ENCODE data around the gene NTRK1. TPM values are rescaled to one million over a fixed set of nuclear protein-coding genes. Genes with fewer than 3 reads are reported as not detected.

Gene NTRK1
- total and polyA plus RNA-seq, 2 donors (not counting 1 experiment from before 2014, with no cell fraction given): not detected

GRCh38 chr1:156904187-156904959 lies 43.7 kb downstream of the NTRK1 start:
- Histone ChIP-seq H3K79me2 (ENCODE audit: control insufficient read depth, insufficient read depth, low read length) (peaks cover 61% of the 10 kb centered on the region), H3K4me2 (ENCODE audit: extremely low read depth, insufficient read depth, low read length) (no peak overlapping the region), H3K36me3 (ENCODE audit: control insufficient read depth, insufficient read depth, low read length) (peaks cover 28% of the 10 kb centered on the region), H3K4me3 (replicated peaks in 1 of 4; ENCODE audit: control extremely low read depth in 1 of 4, insufficient read depth in 1 of 4, low read depth in 3 of 4, low read length in 4 of 4) (no peak overlapping the region), H3K27ac (ENCODE audit: insufficient read depth, low read length) (peak overlapping the region; percentile 36), H2AFZ (ENCODE audit: low read length) (no peak overlapping the region), H3K27me3 (ENCODE audit: control insufficient read depth, insufficient read depth, low read length) (no peaks in the 10 kb centered on the region), H3K4me1 (ENCODE audit: control insufficient read depth, extremely low read depth, insufficient read depth, low read length) (peaks cover 57% of the 10 kb centered on the region), H3K9ac (ENCODE audit: insufficient read depth, low read length) (no peak overlapping the region), H4K20me1 (ENCODE audit: control insufficient read depth, extremely low read depth, insufficient read depth, low read length) (no peaks in the 10 kb centered on the region), H3K9me3 (ENCODE audit: control insufficient read depth, insufficient read depth, low read depth, low read length) (no peaks in the 10 kb centered on the region)
- TF ChIP-seq, protein P1, sequence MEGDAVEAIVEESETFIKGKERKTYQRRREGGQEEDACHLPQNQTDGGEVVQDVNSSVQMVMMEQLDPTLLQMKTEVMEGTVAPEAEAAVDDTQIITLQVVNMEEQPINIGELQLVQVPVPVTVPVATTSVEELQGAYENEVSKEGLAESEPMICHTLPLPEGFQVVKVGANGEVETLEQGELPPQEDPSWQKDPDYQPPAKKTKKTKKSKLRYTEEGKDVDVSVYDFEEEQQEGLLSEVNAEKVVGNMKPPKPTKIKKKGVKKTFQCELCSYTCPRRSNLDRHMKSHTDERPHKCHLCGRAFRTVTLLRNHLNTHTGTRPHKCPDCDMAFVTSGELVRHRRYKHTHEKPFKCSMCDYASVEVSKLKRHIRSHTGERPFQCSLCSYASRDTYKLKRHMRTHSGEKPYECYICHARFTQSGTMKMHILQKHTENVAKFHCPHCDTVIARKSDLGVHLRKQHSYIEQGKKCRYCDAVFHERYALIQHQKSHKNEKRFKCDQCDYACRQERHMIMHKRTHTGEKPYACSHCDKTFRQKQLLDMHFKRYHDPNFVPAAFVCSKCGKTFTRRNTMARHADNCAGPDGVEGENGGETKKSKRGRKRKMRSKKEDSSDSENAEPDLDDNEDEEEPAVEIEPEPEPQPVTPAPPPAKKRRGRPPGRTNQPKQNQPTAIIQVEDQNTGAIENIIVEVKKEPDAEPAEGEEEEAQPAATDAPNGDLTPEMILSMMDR (conservative IDR thresholded peaks at IDR 0.05 in 1 of 2, IDR thresholded peaks at IDR 0.05 in 1 of 2; ENCODE audit: low read depth in 1 of 2, low read length in 2 of 2): no peak
- no peak for TF ChIP-seq EZH2 (IDR thresholded peaks at IDR 0.05; ENCODE audit: low read length, missing control alignments)
- no peak for DNase-seq (ENCODE audit: low read depth in 2 of 2)

- peaks cover 32% of the 10 kb centered on the region for H3K36me3 ChIP-seq (ENCODE audit: control insufficient read depth, insufficient read depth, low read length)
- H3K9ac ChIP-seq (ENCODE audit: insufficient read depth, low read length): no peak overlapping the region
- no peak for TF ChIP-seq EZH2 (IDR thresholded peaks at IDR 0.05; ENCODE audit: low read length, missing control alignments)
- TF ChIP-seq, protein P1 (conservative IDR thresholded peaks at IDR 0.05 in 1 of 2, IDR thresholded peaks at IDR 0.05 in 1 of 2; ENCODE audit: low read depth in 1 of 2, low read length in 2 of 2): no peak
- DNase-seq (ENCODE audit: low read depth in 2 of 2): no peak
- H3K79me2 ChIP-seq (ENCODE audit: control insufficient read depth, insufficient read depth, low read length): peaks cover 55% of the 10 kb centered on the region
- H3K4me1 ChIP-seq (ENCODE audit: control insufficient read depth, extremely low read depth, insufficient read depth, low read length): peaks cover 50% of the 10 kb centered on the region
- no peaks in the 10 kb centered on the region for H3K27me3 ChIP-seq (ENCODE audit: control insufficient read depth, insufficient read depth, low read length)
- H3K4me3 ChIP-seq (replicated peaks in 1 of 4; ENCODE audit: control extremely low read depth in 1 of 4, insufficient read depth in 1 of 4, low read depth in 3 of 4, low read length in 4 of 4): no peak overlapping the region
- H2AFZ ChIP-seq (ENCODE audit: low read length): no peak overlapping the region
- no peak overlapping the region for H3K27ac ChIP-seq (ENCODE audit: insufficient read depth, low read length)
- H4K20me1 ChIP-seq (ENCODE audit: control insufficient read depth, extremely low read depth, insufficient read depth, low read length): no peaks in the 10 kb centered on the region
- H3K9me3 ChIP-seq (ENCODE audit: control insufficient read depth, insufficient read depth, low read depth, low read length): no peaks in the 10 kb centered on the region
- H3K4me2 ChIP-seq (ENCODE audit: extremely low read depth, insufficient read depth, low read length): no peak overlapping the region
Observed at GRCh38 chr1:156905176-156905575, 44.5 kb downstream of the NTRK1 start.

DNA sequence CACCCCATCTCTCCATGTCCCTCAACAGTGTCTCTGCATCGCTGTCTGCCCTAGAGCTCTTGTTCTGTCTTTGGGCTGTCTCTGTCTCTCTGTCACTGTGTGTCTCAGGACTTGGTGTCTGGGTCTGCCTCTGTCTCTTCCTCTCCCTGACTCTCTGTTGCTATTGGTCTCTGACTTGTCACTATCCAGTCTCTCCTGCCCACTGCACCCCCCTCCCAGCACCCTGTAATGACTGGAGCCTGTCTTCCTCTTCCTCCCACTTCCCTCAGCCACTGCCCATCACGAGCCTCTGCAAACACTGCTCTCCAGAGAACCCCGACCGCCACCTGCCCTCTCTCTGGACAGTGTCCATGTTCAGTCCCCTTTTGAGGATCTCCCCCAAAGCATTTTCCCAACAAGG lies 45.0 kb downstream of the NTRK1 start:
- peaks cover 47% of the 10 kb centered on the region for H3K4me1 ChIP-seq (ENCODE audit: control insufficient read depth, extremely low read depth, insufficient read depth, low read length)

More for the DNA sequence above, 45.0 kb downstream of the NTRK1 start:
- Histone ChIP-seq H3K36me3 (ENCODE audit: control insufficient read depth, insufficient read depth, low read length) (peaks cover 36% of the 10 kb centered on the region), H2AFZ (ENCODE audit: low read length) (no peak overlapping the region), H4K20me1 (ENCODE audit: control insufficient read depth, extremely low read depth, insufficient read depth, low read length) (no peaks in the 10 kb centered on the region), H3K4me3 (replicated peaks in 1 of 4; ENCODE audit: control extremely low read depth in 1 of 4, insufficient read depth in 1 of 4, low read depth in 3 of 4, low read length in 4 of 4) (no peak overlapping the region), H3K9ac (ENCODE audit: insufficient read depth, low read length) (no peak overlapping the region), H3K4me2 (ENCODE audit: extremely low read depth, insufficient read depth, low read length) (no peak overlapping the region), H3K79me2 (ENCODE audit: control insufficient read depth, insufficient read depth, low read length) (peaks cover 50% of the 10 kb centered on the region), H3K27me3 (ENCODE audit: control insufficient read depth, insufficient read depth, low read length) (no peaks in the 10 kb centered on the region), H3K27ac (ENCODE audit: insufficient read depth, low read length) (no peak overlapping the region), H3K9me3 (ENCODE audit: control insufficient read depth, insufficient read depth, low read depth, low read length) (no peaks in the 10 kb centered on the region)
- TF ChIP-seq, protein P1 (conservative IDR thresholded peaks at IDR 0.05 in 1 of 2, IDR thresholded peaks at IDR 0.05 in 1 of 2; ENCODE audit: low read depth in 1 of 2, low read length in 2 of 2): no peak
- no peak for TF ChIP-seq EZH2 (IDR thresholded peaks at IDR 0.05; ENCODE audit: low read length, missing control alignments)
- no peak for DNase-seq (ENCODE audit: low read depth in 2 of 2)
